B cell (primary cell): ENCODE data around the gene ANGPTL2.

ENCODE experiments used
- EZH2 ChIP-seq: IDR thresholded peaks from 2 replicates; pipeline ENCODE4 v1.6.1; 2012; ENCODE audit warnings: borderline replicate concordance, low read depth, mild to moderate bottlenecking, moderate library complexity, low read length; ENCODE audit not compliant: insufficient read depth, poor library complexity, severe bottlenecking
- TF ChIP-seq, protein P1 (sequence below): fragments of 200-600 bp; IDR thresholded peaks from one replicate; pipeline ENCODE4 v1.8.0; 2022; ENCODE audit warnings: antibody characterized with exemption, mild to moderate bottlenecking

GRCh38 chr9:127154003-127154389 lies 31.6 kb upstream of the ANGPTL2 start:
- TF ChIP-seq, protein P1, sequence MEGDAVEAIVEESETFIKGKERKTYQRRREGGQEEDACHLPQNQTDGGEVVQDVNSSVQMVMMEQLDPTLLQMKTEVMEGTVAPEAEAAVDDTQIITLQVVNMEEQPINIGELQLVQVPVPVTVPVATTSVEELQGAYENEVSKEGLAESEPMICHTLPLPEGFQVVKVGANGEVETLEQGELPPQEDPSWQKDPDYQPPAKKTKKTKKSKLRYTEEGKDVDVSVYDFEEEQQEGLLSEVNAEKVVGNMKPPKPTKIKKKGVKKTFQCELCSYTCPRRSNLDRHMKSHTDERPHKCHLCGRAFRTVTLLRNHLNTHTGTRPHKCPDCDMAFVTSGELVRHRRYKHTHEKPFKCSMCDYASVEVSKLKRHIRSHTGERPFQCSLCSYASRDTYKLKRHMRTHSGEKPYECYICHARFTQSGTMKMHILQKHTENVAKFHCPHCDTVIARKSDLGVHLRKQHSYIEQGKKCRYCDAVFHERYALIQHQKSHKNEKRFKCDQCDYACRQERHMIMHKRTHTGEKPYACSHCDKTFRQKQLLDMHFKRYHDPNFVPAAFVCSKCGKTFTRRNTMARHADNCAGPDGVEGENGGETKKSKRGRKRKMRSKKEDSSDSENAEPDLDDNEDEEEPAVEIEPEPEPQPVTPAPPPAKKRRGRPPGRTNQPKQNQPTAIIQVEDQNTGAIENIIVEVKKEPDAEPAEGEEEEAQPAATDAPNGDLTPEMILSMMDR: no peak
- no peak for TF ChIP-seq EZH2
